ENCODE results near the gene ANKLE2. TPM values are rescaled to one million over a fixed set of nuclear protein-coding genes. Genes with fewer than 3 reads are reported as not detected.
A peak's percentile ranks its signal among the peaks of the same experiment; 100 is the strongest.

Gene ANKLE2
- total and polyA plus RNA-seq, 2 of the 8 experiments (the other 6 are each of a cell fraction or from before 2014, with no cell fraction given) = 41.0 to 64.9 TPM

GRCh38 chr12:132736378-132736777, 25.3 kb downstream of the ANKLE2 start:
- H3K4ac ChIP-seq (replicated peaks; ENCODE audit: insufficient read length, low read depth, low read length) = no peak overlapping the region
- no peak overlapping the region for H4K91ac ChIP-seq (replicated peaks; ENCODE audit: insufficient read length, low read length)
- no peak overlapping the region for H3K4me2 ChIP-seq (ENCODE audit: insufficient read depth in 1 of 2, low read depth in 2 of 2, low read length in 2 of 2)
- no peak overlapping the region for H2AK5ac ChIP-seq (ENCODE audit: low read depth, low read length)
- H3K18ac ChIP-seq (ENCODE audit: extremely low read depth, low read length) = no peak overlapping the region
- H3K4me3 ChIP-seq (ENCODE audit: extremely low read depth in 1 of 4, insufficient read depth in 2 of 4, low read depth in 3 of 4, low read length in 4 of 4) = no peak overlapping the region
- no peak overlapping the region for H3K14ac ChIP-seq (ENCODE audit: insufficient read length)
- H4K5ac ChIP-seq (ENCODE audit: insufficient read length, low read depth, low read length) = no peak overlapping the region
- H4K8ac ChIP-seq (ENCODE audit: extremely low read depth, insufficient read depth, low read length) = peak overlapping the region; percentile 51; the same call in 1 of the 2 replicates
- TF ChIP-seq RNF2 (IDR thresholded peaks at IDR 0.05; ENCODE audit: borderline replicate concordance, low read depth, low read length, missing control alignments, poor library complexity, severe bottlenecking) (no peak), KDM5A (IDR thresholded peaks at IDR 0.05; ENCODE audit: low read length) (no peak), CBX5 (IDR thresholded peaks at IDR 0.05; ENCODE audit: low read depth, low read length) (no peak), SIN3A (conservative IDR thresholded peaks at IDR 0.05 in 1 of 2, IDR thresholded peaks at IDR 0.05 in 1 of 2; ENCODE audit: low read depth in 1 of 2, low read length in 2 of 2) (no peak), NANOG (IDR thresholded peaks at IDR 0.05; ENCODE audit: insufficient read depth, low read depth, low read length, poor library complexity, severe bottlenecking) (no peak), CHD2 (IDR thresholded peaks at IDR 0.05; ENCODE audit: low read length) (no peak), CHD1 (IDR thresholded peaks at IDR 0.05; ENCODE audit: low read depth, low read length) (no peak), JUND (IDR thresholded peaks at IDR 0.05; ENCODE audit: low read length) (no peak), SIRT6 (IDR thresholded peaks at IDR 0.05; ENCODE audit: low read length) (no peak), GTF2F1 (IDR thresholded peaks at IDR 0.05; ENCODE audit: borderline replicate concordance, low read depth, low read length) (no peak), TBP (IDR thresholded peaks at IDR 0.05; ENCODE audit: low read depth, low read length) (no peak), SIX5 (IDR thresholded peaks at IDR 0.05; ENCODE audit: low read depth, low read length) (no peak)
- no peak overlapping the region for H2BK15ac ChIP-seq (ENCODE audit: low read length)
- no peak overlapping the region for H2BK120ac ChIP-seq (replicated peaks; ENCODE audit: low read depth, low read length)
- no peak overlapping the region for H3K9ac ChIP-seq (replicated peaks in 1 of 4; ENCODE audit: extremely low read depth in 1 of 4, low read depth in 3 of 4, low read length in 3 of 4)
- no peak overlapping the region for H3K23ac ChIP-seq (ENCODE audit: insufficient read length)
- H2AFZ ChIP-seq (ENCODE audit: low read length) = no peak overlapping the region
- DNase-seq (ENCODE audit: low read depth in 1 of 2, low spot score in 2 of 2) = no peak
- no peaks in the 10 kb centered on the region for H3K4me1 ChIP-seq (replicated peaks in 1 of 4; ENCODE audit: control insufficient read depth in 3 of 4, insufficient read depth in 4 of 4, low read length in 3 of 4)
- no peak for FAIRE-seq
- no peak overlapping the region for H2BK5ac ChIP-seq (ENCODE audit: low read depth, low read length)
- H3K9me3 ChIP-seq (ENCODE audit: insufficient read depth in 2 of 2, low read depth in 1 of 2, low read length in 1 of 2) = no peaks in the 10 kb centered on the region
- H3K79me2 ChIP-seq (ENCODE audit: control insufficient read depth in 1 of 2, insufficient read depth in 2 of 2, low read length in 2 of 2) = no peaks in the 10 kb centered on the region
- no peaks in the 10 kb centered on the region for H3K23me2 ChIP-seq (ENCODE audit: low read depth, low read length)
- CTCF ChIA-PET (ENCODE audit: partially characterized antibody) = interaction anchor here (0.8 kb wide), 1 partner anchor 98 kb away, joined by 4 read pairs; no protein-coding TSS in a partner anchor
- POLR2A ChIA-PET (ENCODE audit: partially characterized antibody) = interaction anchor here (1.1 to 1.5 kb wide), 4 partner anchors 10 to 25 kb away, joined by 3 to 5 read pairs (median 3); partner anchors contain the start of gene ANKLE2
- no peak overlapping the region for H3K56ac ChIP-seq (replicated peaks; ENCODE audit: insufficient read length, low read depth, low read length)
- H3K36me3 ChIP-seq (ENCODE audit: control insufficient read depth in 2 of 4, insufficient read depth in 4 of 4, low read length in 3 of 4) = peaks cover 56 to 88% (median 83%) of the 10 kb centered on the region in 4 experiments
- H4K20me1 ChIP-seq (replicated peaks in 1 of 2; ENCODE audit: control insufficient read depth in 1 of 2, insufficient read depth in 2 of 2, low read length in 2 of 2) = peaks cover 9 to 15% of the 10 kb centered on the region in 2 experiments
- WGBS, 2 experiments (ENCODE audit: extremely low coverage in 1 of 2, insufficient coverage in 1 of 2, insufficient read length in 1 of 2, insufficient replicate concordance in 2 of 2, low coverage in 1 of 2, low lambda C conversion rate in 2 of 2, missing lambda C conversion rate in 1 of 2) = 92% methylated on average over 12 of the region's 12 CpGs; no CpG with 5 or more reads in 1 of the 2 experiments
- H3K27ac ChIP-seq (ENCODE audit: low read depth, low read length) = no peak overlapping the region
- no peaks in the 10 kb centered on the region for H3K79me1 ChIP-seq (ENCODE audit: low read depth, low read length)
- H2BK12ac ChIP-seq (ENCODE audit: low read depth, low read length) = no peak overlapping the region
- H2BK20ac ChIP-seq (ENCODE audit: low read length) = no peak overlapping the region
- H3K27me3 ChIP-seq (replicated peaks in 1 of 4; ENCODE audit: control insufficient read depth in 3 of 4, extremely low read depth in 1 of 4, insufficient read depth in 3 of 4, low read length in 3 of 4) = no peaks in the 10 kb centered on the region

Measured in H1 (cell line).